Mononuclear cell (primary cell): ENCODE data around the gene STARD5. TPM values are rescaled to one million over a fixed set of nuclear protein-coding genes. Genes with fewer than 3 reads are reported as not detected.
A peak's percentile ranks its signal among the peaks of the same experiment; 100 is the strongest.
"Not testable (repeated sequence)": the region's sequence is repeated elsewhere in the genome, so short reads cannot be mapped to it uniquely, and the experiment has no call there.

Experiments
- H3K27me3 ChIP-seq: 2 replicates; pipeline ENCODE4 v1.6.0; 2011; ENCODE audit warnings: low read length, control low read depth; ENCODE audit not compliant: insufficient read depth
- H3K4me1 ChIP-seq: 2 replicates; pipeline ENCODE4 v1.5.1; 2011; ENCODE audit warnings: mild to moderate bottlenecking, low read length, control low read depth; ENCODE audit not compliant: insufficient read depth
- H3K4me3 ChIP-seq: 2 replicates; pipeline ENCODE4 v1.5.1; 2011; ENCODE audit warnings: mild to moderate bottlenecking, low read length, moderate library complexity
- H3K9me3 ChIP-seq: 2 replicates; pipeline ENCODE4 v1.5.1; 2011; ENCODE audit warnings: low read depth, mild to moderate bottlenecking, control low read depth, low read length
- total RNA-seq: library from RNA; depleted of rRNA; stranded (reverse); fragments of >200 nt; gene quantifications from one replicate; pipeline ENCODE4 v1.2.3, GENCODE V29; 2012

The STARD5 gene, protein sequence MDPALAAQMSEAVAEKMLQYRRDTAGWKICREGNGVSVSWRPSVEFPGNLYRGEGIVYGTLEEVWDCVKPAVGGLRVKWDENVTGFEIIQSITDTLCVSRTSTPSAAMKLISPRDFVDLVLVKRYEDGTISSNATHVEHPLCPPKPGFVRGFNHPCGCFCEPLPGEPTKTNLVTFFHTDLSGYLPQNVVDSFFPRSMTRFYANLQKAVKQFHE
- total RNA-seq = 14.1 TPM

DNA sequence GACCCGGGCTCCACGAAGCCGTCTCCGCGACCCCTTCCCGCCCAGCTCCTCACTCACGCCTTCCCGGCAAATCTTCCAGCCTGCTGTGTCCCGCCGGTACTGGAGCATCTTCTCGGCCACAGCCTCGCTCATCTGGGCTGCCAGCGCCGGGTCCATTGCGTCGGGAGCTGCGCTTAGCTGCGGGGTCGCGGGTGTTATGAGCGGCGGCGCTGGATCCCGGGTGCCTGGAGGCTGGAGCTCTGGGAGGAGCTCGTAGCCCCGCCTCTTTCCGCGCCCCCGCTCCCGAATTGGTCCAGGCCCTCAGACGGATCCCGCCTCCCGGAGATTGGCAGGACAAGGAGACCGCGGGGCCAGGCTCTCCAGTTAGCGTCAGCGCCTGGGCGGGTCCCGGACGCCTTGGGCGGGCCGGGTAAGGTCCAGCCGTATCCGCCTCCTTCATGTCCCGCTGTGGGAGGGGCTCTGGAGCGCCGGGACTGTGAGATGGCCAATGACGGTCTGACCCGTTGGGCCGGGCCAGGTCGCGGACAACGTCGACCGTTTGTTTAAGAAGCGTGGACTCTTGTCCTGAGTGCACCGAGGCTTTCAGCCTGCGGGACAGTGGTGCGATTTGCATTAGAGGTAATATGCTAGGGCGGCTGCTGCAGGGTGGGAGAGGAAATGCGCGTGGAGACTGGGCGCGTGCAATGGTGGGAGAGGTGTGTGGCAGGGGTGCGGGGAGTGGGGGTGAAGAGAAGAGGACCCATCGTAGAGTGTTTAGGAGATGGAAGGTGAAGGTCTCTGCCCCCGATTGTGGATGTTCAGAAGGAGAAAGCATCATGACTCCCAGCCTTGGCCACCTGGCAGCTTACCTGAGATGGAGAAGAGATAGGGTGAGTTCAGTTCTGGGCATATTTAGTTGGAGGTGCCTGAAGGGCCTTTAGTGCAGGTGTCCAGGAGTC lies at the start of gene STARD5:
Gene STARD5 (minus strand): TSS at position 198 of the 938 bp plus-strand sequence. CDS start 42 bp downstream, at position 156.
- Histone ChIP-seq H3K4me3 (peak within 1 kb of the TSS; percentile 64), H3K9me3 (no peaks in the 10 kb centered on the region), H3K4me1 (peaks cover 26% of the 10 kb centered on the region), H3K27me3 (no peaks in the 10 kb centered on the region)

DNA sequence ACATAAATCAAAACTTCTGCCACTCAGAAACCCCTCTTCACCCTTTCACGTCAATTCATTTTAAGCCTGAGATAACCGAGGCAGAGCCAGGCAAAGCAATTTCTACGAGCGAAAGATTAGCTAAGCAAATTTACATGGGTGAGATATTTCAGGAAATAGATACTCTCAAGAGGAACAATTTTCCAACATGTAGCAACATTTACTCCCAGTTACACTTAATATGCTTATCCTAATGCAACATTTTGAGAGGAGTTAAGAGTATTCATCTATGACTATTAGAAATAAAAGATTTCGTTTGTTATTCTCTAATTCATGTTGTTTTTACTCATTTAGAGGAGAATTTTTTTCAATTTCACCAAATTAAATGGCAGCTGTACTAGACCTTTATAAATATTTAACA lies 49.2 kb upstream of the STARD5 start:
- H3K4me1 ChIP-seq = no peaks in the 10 kb centered on the region
- H3K27me3 ChIP-seq = no peaks in the 10 kb centered on the region
- H3K4me3 ChIP-seq = no peak overlapping the region
- no peaks in the 10 kb centered on the region for H3K9me3 ChIP-seq

DNA sequence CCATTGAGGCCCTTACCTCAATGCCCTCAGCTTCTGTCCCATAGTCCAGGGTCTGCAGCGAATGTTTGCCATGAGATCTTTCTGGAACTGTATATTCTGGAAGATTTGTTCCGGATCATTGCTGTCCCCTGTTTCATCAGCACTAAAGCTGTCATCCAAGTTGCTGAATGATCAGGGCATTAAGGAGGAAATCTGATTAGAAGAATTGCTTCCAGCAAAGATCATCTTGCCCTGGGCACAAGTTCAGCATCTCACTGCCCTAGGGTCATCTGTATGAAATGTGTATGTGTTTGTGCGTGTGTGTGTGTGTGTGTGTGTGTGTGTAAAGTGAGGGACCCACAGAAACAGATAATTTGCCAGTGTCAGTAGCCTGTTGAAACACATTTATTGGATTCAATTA lies 48.6 kb upstream of the STARD5 start:
- Histone ChIP-seq H3K27me3 (no peaks in the 10 kb centered on the region), H3K4me3 (no peak overlapping the region), H3K4me1 (no peaks in the 10 kb centered on the region), H3K9me3 (no peaks in the 10 kb centered on the region)

DNA sequence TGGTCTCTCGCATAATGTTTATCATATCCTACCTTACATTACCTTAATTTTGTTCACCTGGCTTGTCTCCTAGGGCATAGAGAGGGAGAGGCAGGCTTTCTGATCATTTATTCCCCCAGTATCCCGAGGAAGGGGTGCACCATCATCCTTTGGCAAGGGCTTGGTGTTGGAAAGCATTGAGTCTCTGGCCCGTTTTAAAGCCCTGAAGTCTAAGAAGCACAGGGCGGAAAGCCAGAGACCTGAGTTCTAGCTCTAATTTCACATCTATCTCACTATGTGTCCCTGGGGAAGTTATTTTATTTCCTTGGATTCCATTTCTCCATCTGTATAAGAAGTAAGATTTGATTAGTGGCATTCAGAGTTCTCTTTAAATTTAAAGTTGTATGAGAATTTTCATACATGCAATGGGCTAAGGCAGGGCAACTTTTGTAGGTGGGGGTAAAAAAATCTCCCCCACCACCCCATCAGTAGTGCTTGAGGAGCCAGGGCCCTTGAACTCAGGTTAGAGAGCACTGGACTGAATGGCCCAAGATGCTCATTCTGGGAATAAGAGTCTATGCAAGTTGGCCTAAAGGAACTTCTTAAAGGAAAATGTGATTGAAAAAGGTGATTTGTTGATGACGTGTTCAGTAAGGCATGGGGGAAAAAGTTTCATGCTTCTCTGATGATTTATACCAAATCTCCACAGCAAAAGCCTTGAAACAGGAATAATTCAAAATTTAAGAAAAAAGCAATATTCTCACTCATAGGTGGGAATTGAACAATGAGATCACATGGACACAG lies 40.0 kb upstream of the STARD5 start:
- no peaks in the 10 kb centered on the region for H3K9me3 ChIP-seq
- no peaks in the 10 kb centered on the region for H3K27me3 ChIP-seq
- H3K4me3 ChIP-seq = no peak overlapping the region
- no peaks in the 10 kb centered on the region for H3K4me1 ChIP-seq

DNA sequence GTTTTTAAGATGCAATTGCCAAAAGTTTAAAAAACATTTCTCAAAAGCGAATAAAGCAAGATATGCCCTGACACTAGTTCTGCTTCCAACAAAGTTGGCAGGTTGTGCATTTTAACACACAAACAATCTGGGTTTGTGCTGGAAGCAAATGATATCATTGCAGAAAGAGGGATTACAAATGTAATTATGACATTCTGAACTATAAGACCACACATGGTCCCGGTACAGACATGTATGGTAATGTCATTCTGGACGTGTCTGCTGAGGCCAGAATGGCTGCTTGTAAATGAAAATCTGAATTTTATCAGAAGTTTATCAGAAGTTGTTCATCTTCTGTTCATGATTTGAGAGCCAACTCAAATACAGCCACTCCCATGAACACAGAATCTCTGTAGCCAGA lies 39.3 kb upstream of the STARD5 start:
- Histone ChIP-seq H3K4me3 (no peak overlapping the region), H3K9me3 (no peaks in the 10 kb centered on the region), H3K27me3 (no peaks in the 10 kb centered on the region), H3K4me1 (no peaks in the 10 kb centered on the region)

DNA sequence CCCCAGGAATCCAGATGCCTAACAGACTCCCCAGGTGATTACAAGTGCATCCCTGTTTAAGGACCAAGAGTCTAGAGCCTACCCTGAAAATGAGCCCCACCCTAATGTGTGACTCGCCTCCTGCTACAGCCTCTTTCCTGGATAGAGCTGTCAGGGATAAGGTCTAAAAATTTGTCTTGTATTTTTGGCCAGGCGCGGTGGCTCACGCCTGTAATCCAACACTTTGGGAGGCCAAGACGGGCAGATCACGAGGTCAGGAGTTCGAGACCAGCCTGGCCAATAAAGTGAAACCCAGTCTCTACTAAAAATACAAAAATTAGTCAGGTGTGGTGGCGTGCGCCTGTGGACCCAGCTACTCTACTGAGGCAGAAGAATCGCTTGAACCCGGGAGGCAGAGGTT lies 38.8 kb upstream of the STARD5 start:
- Histone ChIP-seq H3K4me1 (no peaks in the 10 kb centered on the region), H3K9me3 (no peaks in the 10 kb centered on the region), H3K4me3 (no peak overlapping the region), H3K27me3 (no peaks in the 10 kb centered on the region)

DNA sequence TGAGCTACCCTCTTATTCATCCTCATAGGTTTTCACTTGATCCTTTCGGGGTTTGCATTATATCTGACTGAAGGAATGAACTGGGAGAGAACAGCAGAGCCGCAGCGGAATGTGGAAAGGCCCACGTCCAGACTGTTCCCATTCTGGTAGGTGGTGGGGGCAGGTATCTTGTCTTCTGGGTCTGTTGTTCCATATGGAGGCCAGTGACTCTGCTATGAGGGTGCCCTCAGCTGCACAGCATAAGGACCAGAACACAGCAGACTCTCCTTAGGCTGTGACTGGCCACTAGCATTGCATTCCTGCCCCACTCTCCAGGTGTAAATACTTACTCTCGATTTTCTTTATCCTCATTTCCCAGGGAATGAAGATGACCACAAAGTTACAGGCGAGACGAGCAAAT lies 38.0 kb upstream of the STARD5 start:
- Histone ChIP-seq H3K9me3 (no peaks in the 10 kb centered on the region), H3K4me1 (no peaks in the 10 kb centered on the region), H3K27me3 (no peaks in the 10 kb centered on the region), H3K4me3 (no peak overlapping the region)

DNA sequence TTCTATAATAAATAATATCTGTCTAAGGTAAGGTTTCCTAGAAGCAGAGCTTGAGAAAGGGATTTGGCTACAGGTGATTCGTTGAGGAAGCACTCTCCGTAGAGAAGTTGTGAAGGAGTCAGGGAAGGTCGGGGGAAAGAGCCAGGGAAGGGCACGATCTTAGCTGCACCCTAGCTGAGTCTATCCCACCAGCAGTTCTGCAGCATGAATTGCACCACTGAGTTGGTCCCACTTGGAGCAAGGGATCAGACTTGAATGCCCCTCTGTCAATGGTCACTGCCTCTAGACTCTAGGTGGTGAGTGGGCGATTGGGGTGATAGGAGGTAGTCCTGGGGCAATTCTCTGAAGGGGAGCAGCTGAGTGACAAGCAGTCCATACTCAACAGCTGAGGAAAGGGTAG lies 36.5 kb upstream of the STARD5 start:
- H3K9me3 ChIP-seq = no peaks in the 10 kb centered on the region
- no peaks in the 10 kb centered on the region for H3K27me3 ChIP-seq
- H3K4me3 ChIP-seq = no peak overlapping the region
- no peaks in the 10 kb centered on the region for H3K4me1 ChIP-seq

DNA sequence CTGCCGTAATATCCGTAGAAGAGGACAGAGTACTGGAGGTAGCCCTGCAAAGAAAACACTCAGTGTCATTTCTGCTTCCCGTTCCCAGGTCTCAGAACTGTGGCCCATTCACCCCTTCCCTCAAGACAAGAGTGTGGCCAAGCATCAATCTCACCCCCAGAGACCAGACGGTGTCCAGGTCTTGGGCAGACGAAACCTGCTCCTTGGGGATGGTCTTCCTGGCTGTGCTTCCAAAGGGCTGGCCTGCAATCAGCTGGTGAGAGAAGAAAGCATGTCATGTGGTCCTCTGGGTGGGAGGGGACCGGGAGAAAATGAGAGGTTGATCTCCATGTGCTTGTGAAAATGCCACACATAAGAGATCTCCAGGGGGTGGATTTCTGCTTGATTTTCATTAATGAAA lies 34.3 kb upstream of the STARD5 start:
- no peaks in the 10 kb centered on the region for H3K27me3 ChIP-seq
- no peaks in the 10 kb centered on the region for H3K9me3 ChIP-seq
- no peak overlapping the region for H3K4me3 ChIP-seq
- H3K4me1 ChIP-seq = no peaks in the 10 kb centered on the region

DNA sequence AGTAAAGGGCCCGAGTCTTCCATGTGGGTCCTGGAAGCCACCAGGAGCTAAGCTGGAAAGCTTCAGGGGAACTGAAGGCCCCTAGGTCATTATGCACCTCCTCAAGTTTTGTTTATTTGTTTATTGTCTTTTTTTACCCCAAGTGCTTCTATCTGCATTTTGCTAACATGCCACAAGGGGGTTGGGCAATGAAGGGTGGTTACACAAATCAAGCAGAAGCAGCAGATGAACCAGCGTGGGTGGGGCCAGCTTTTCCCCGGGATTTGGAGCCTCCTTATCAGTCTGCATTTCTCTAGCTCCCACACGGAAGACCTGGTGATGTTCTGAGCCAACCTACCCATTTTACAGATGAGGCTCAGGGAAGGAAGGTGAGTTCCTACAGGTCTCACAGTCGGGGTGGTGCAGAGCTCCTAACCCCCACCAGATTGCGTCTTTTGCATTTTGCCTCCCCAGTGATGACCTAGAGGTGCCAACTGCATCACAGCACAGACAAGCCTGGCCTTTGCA lies 33.3 kb upstream of the STARD5 start:
- H3K27me3 ChIP-seq = no peaks in the 10 kb centered on the region
- no peaks in the 10 kb centered on the region for H3K9me3 ChIP-seq
- H3K4me3 ChIP-seq = no peak overlapping the region
- H3K4me1 ChIP-seq = no peaks in the 10 kb centered on the region

DNA sequence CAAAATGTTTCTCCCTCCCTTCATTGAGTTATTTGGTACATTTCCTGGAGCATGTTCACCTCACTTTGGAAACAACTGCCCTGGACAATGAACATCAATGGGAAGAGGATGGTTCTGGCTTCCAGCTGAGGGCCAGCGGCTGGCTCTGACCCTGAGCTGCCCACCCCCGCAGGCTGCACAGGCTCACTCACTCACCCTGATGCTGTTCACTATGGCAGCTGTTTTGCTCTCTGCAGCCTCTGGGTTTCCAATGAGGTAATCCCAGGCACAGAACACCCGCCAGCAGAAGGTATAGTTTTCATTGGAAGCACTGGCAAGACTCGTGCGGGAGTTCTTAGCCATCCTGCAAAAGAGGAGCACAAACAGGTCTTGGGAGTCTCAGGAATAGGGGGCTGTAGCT lies 32.3 kb upstream of the STARD5 start:
- Histone ChIP-seq H3K4me1 (no peaks in the 10 kb centered on the region), H3K4me3 (no peak overlapping the region), H3K27me3 (no peaks in the 10 kb centered on the region), H3K9me3 (no peaks in the 10 kb centered on the region)

DNA sequence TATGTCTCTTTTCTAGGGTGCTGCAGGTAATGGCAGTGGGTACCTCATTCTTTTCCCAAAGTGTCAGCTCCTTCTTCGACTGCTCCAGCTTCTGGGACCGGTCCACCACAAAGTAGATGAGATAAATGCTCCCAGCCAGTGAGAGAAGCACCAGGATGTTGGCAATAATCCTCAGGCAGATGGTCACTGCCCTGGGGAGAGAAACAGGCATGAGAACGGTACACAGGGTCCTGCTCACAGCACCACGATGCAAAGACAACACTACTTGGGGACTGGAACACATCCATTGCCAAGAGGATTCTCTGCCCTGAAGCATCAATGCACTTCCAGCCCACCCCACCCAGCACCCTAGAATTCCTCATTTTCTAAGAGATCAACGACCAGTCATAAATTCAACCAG lies 27.7 kb upstream of the STARD5 start:
- no peak overlapping the region for H3K4me3 ChIP-seq
- no peaks in the 10 kb centered on the region for H3K4me1 ChIP-seq
- no peaks in the 10 kb centered on the region for H3K9me3 ChIP-seq
- no peaks in the 10 kb centered on the region for H3K27me3 ChIP-seq

DNA sequence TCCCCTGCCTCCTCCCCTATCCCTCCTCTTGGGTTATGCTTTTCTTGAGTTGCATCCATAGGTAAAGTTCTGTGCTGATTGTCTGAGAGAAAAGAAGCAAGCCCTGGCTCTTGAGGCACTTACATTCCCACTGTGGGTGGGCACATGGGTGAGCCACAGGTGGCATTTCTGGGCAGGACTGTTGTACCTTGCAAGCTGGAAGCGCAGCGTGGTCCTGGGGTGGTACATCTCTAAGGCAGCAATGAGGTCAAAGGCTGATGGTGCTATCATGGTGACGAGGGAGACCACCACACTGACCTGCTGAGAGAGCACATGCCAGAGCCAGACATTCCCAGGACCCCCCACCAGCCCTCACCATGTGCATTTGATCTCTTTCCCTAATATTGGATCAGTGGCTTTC lies 25.3 kb upstream of the STARD5 start:
- no peaks in the 10 kb centered on the region for H3K27me3 ChIP-seq
- no peaks in the 10 kb centered on the region for H3K9me3 ChIP-seq

DNA sequence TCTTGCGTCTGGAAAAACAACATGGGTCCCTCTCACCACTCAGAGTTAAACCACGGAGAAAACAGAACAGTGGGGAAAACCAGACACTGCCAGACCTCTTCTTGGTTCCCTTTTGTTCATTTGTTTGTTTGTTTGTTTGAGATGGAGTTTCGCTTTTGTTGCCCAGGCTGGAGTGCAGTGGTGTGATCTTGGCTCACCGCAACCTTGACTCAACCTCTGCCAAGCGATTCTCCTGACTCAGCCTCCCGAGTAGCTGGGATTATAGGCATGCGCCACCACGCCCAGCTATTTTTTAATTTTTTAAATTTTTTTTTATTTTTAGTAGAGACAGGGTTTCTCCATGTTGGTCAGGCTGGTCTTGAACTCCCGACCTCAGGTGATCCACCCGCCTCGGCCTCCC lies 24.8 kb upstream of the STARD5 start:
- H3K9me3 ChIP-seq, H3K27me3 ChIP-seq, H3K4me1 ChIP-seq, H3K4me3 ChIP-seq: not testable (repeated sequence)

More for the DNA sequence above, 25.3 kb upstream of the STARD5 start:
- no peak overlapping the region for H3K4me3 ChIP-seq
- no peaks in the 10 kb centered on the region for H3K4me1 ChIP-seq

DNA sequence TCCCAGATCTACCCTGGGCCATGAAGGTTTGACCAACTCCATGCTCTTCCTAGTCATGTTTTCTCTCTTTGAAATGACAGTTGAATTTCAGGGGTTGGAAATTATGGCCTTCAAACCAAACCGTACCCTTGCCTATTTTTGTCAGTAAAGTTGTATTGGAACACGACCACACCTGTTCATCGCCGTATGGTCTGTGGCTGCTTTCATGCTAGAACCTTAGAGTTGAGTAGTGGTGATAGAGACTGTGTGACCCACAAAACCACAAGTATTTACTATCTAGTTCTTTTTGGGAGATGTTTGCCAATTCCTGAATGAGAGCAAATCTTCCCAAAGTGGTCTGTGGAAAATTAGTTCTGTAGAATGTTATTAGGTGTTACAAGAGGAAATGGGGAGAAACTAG lies 24.0 kb upstream of the STARD5 start:
- H3K27me3 ChIP-seq = no peaks in the 10 kb centered on the region
- no peak overlapping the region for H3K4me3 ChIP-seq
- no peaks in the 10 kb centered on the region for H3K9me3 ChIP-seq
- no peaks in the 10 kb centered on the region for H3K4me1 ChIP-seq
